ENCODE measurements around the gene LTC4S. TPM values are rescaled to one million over a fixed set of nuclear protein-coding genes. Genes with fewer than 3 reads are reported as not detected.

LTC4S gene
- total RNA-seq, 2 experiments from 2014 or later = 0.29 TPM; not detected in 1

GRCh38 chr5:179820127-179820482, 26.3 kb downstream of the LTC4S start:
- Mint-ChIP-seq H3K36me3 (peaks cover 20% of the 10 kb centered on the region), H3K4me1 (peaks cover 42% of the 10 kb centered on the region), H3K27me3 (peaks cover 6% of the 10 kb centered on the region), H3K27ac (peak overlapping the region; percentile 91), H3K9me3 (no peaks in the 10 kb centered on the region), H3K4me3 (peak overlapping the region; percentile 77)
- no peak for DNase-seq

DNA sequence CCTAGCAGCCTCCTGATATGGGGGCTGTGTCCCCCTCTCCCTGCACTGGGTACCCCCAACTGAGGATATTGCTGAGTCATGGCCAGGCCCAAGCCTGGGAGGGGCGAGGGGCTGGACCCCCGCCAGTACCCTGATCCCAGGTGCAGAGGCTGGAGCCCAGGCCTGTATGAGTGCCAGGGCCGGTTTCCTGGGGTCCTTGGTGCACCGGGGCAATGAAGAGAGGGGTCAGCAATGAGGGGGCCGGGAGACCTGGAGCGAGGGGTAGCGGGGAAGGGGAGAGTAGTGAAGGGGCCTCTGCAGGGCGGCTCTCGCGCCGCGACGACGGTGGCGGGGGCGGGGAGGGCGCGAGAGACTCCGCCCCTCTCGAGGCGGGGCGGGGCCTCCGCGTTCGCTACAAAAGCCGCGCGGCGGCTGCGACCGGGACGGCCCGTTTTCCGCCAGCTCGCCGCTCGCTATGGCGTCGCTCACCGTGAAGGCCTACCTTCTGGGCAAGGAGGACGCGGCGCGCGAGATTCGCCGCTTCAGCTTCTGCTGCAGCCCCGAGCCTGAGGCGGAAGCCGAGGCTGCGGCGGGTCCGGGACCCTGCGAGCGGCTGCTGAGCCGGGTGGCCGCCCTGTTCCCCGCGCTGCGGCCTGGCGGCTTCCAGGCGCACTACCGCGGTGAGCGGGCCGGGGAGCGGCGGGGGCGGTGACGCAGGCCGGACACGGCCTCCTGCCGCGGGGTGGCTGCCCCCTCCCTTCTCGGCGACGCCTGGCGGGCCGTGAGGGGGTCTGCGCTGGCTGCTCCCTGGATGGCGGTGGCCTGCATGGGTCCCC, 26.9 kb downstream of the LTC4S start, which contains the start of gene SQSTM1:
TSS of gene SQSTM1 (plus strand) at position 423 of the 815 bp plus-strand sequence. CDS start at position 455, 32 bp downstream.
- peak within 1 kb of the TSS; percentile 91 for H3K27ac Mint-ChIP-seq
- no peaks in the 10 kb centered on the region for H3K9me3 Mint-ChIP-seq
- H3K4me3 Mint-ChIP-seq = peak within 1 kb of the TSS; percentile 89
- peak; percentile 85 for DNase-seq
- H3K4me1 Mint-ChIP-seq = peaks cover 42% of the 10 kb centered on the region
- H3K27me3 Mint-ChIP-seq = peaks cover 6% of the 10 kb centered on the region
- peaks cover 17% of the 10 kb centered on the region for H3K36me3 Mint-ChIP-seq

DNA sequence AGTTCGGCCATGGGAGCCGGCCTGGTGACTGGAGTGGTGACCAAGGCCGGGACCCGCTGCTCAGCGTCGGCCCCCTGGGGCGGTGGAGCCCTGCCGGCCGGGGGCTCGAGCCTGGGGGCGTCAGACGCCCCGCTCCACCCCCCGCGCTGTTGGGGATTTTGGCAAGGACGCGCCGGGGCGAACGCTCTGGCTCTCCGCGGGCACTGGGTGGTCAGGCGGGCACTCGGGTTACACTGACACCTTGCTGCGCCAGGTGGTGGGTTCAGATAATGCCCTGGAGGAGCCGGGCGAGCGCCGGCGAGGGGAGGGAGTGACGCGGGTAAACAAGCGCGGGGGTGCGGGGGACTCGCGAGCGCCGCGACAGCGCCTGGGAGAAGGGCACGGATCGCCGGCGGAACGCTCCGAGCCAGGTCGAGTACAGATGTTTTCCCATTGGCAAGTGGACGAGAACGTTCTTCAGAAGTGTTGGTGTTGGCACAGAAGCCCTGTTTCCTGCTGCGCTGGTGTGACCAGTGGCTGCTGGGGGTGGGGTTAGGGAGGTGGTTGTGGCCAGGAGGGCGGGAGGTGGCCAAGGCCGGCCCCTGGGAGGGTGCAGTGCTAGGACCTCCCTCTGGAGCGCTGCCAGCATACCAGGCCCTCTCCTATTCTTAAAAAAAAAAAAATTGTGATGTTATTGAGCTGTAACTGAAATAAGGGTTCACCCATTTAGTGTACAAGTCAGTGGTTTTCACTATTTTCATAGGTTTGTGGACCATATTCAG, 27.7 kb downstream of the LTC4S start:
- peaks cover 42% of the 10 kb centered on the region for H3K4me1 Mint-ChIP-seq
- peak overlapping the region; percentile 90 for H3K27ac Mint-ChIP-seq
- H3K36me3 Mint-ChIP-seq = peaks cover 14% of the 10 kb centered on the region
- no peaks in the 10 kb centered on the region for H3K9me3 Mint-ChIP-seq
- DNase-seq = peak; percentile 85
- peak overlapping the region; percentile 89 for H3K4me3 Mint-ChIP-seq
- peaks cover 6% of the 10 kb centered on the region for H3K27me3 Mint-ChIP-seq

GRCh38 chr5:179822059-179822432, 28.3 kb downstream of the LTC4S start:
- Mint-ChIP-seq H3K36me3 (peaks cover 17% of the 10 kb centered on the region), H3K27me3 (peaks cover 6% of the 10 kb centered on the region), H3K27ac (peak overlapping the region; percentile 90), H3K4me1 (peaks cover 47% of the 10 kb centered on the region), H3K4me3 (peak overlapping the region; percentile 89), H3K9me3 (no peaks in the 10 kb centered on the region)
- DNase-seq = no peak

DNA sequence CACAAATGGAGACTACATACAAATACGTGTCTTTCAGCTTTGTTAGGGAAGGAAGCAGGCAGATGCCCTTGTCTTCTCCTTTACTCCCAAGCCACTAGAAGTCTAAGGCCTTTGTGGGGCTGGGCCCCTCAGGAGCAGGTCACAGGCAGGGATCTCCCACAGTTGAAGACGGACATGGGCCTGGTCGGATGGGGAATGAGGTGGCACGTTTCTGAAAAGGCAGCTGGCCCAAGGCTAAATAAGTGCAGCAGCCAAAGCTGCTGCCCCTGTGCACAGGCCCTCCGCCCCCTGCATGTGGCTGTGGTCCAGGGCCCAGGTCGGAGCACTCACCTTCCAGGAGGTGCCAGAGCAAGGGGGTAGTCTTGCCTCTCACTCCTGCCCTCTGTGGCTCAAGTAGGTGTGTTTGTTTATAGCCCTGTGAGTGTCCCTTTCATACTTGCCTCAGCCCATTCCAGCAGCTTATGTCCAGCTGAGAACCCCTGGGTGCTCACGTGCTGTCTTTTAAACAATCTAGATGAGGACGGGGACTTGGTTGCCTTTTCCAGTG, 28.7 kb downstream of the LTC4S start:
- no peak for DNase-seq
- Mint-ChIP-seq H3K27ac (peak overlapping the region; percentile 31), H3K4me3 (peak overlapping the region; percentile 89), H3K27me3 (peaks cover 3% of the 10 kb centered on the region), H3K9me3 (no peaks in the 10 kb centered on the region), H3K4me1 (peaks cover 49% of the 10 kb centered on the region), H3K36me3 (peaks cover 18% of the 10 kb centered on the region)

DNA sequence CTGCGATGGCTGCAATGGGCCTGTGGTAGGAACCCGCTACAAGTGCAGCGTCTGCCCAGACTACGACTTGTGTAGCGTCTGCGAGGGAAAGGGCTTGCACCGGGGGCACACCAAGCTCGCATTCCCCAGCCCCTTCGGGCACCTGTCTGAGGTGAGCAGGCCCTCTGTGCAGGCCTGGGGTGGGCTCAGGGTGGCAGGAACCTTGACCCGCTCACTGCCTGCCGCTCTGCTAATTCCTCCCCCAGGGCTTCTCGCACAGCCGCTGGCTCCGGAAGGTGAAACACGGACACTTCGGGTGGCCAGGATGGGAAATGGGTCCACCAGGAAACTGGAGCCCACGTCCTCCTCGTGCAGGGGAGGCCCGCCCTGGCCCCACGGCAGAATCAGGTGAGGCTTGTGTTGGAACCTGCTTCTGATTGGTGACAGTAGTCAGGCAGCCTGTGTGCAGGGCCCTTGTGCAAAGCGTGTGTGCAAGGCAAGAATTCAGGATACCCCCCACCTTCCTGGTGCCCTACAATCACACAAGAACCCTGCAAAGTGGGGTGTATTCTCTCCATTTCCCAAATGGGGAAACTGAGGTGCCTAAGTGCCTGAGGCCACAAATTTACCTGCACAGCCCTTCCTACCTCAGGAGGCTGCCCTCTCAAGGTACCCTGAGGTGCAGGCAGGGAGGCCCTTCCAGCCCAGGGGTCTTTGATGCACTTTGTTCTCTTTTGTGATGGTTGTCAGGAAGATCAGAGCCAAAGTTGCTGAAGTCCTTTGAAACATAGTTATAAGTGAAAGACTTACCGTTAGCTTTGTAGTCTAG, 30.4 kb downstream of the LTC4S start:
- Mint-ChIP-seq H3K27me3 (no peaks in the 10 kb centered on the region), H3K4me3 (no peak overlapping the region), H3K4me1 (peaks cover 46% of the 10 kb centered on the region), H3K27ac (peak overlapping the region; percentile 47), H3K9me3 (no peaks in the 10 kb centered on the region), H3K36me3 (peaks cover 29% of the 10 kb centered on the region)
- no peak for DNase-seq

DNA sequence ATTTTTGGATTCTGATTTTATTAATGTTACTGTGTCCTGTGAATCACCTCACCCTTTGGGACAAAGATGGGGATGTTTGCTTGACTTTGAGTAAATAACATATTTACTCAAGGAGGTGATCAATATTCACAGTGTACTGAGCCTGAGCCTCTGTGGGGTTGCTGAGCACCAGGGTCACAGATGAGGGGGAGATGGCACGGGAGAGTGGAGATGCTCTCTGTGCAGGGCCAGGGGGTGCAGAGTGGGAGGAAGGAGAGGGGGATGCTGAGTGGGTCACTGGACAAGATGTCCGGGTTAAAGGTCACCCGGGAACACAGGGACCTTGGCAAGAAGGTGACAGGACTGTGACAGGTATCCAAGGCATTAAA, 30.9 kb downstream of the LTC4S start:
- no peaks in the 10 kb centered on the region for H3K9me3 Mint-ChIP-seq
- H3K36me3 Mint-ChIP-seq = peaks cover 29% of the 10 kb centered on the region
- H3K27ac Mint-ChIP-seq = peak overlapping the region; percentile 47
- peaks cover 41% of the 10 kb centered on the region for H3K4me1 Mint-ChIP-seq
- DNase-seq = no peak
- H3K27me3 Mint-ChIP-seq = no peaks in the 10 kb centered on the region
- no peak overlapping the region for H3K4me3 Mint-ChIP-seq

GRCh38 chr5:179825655-179826182, 31.9 kb downstream of the LTC4S start:
- H3K9me3 Mint-ChIP-seq = no peaks in the 10 kb centered on the region
- H3K4me1 Mint-ChIP-seq = peaks cover 36% of the 10 kb centered on the region
- H3K27ac Mint-ChIP-seq = no peak overlapping the region
- no peak overlapping the region for H3K4me3 Mint-ChIP-seq
- DNase-seq = no peak
- no peaks in the 10 kb centered on the region for H3K27me3 Mint-ChIP-seq
- H3K36me3 Mint-ChIP-seq = peaks cover 31% of the 10 kb centered on the region

- Mint-ChIP-seq H3K27ac (peak overlapping the region; percentile 84), H3K4me1 (peaks cover 34% of the 10 kb centered on the region), H3K9me3 (no peaks in the 10 kb centered on the region), H3K4me3 (peak overlapping the region; percentile 18), H3K36me3 (peaks cover 35% of the 10 kb centered on the region), H3K27me3 (no peaks in the 10 kb centered on the region)
- DNase-seq = peak; percentile 62
These were observed 33.9 kb downstream of the LTC4S start for GRCh38 chr5:179827680-179828079.

GRCh38 chr5:179828756-179829421, 35.1 kb downstream of the LTC4S start:
- DNase-seq = no peak
- Mint-ChIP-seq H3K27ac (peak overlapping the region; percentile 82), H3K27me3 (no peaks in the 10 kb centered on the region), H3K9me3 (no peaks in the 10 kb centered on the region), H3K4me1 (peaks cover 29% of the 10 kb centered on the region), H3K4me3 (no peak overlapping the region), H3K36me3 (peaks cover 39% of the 10 kb centered on the region)

DNA sequence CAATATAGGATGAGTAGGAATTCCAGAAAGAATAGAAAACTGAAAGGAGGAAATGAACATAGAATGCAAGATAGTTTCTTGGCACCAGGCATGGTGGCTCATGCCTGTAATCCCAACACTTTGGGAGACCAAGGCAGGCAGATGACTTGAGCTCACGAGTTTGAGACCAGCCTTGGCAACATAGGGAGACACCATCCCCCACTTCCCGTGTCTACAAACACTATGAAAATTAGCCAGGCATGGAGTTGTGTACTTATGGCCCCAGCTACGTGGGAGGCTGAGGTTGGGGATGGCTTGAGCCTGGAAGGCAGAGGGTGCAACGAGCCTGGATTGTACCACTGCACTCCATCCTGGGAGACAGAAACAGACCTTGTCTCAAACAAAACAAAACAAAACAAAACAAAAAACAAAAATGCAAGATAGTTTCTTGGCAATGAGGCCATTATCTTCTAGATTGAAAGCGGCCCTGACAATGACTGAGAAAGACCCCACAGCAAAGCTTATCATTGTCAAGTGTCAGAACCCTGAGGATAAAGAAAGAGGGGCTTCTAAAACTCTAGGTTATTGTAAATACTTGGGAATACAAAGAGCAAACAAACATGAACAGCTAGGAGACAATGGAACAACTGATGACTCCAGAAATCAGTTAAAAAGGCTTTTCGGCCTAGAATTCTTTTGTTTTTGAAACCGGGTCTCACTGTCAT, 36.1 kb downstream of the LTC4S start:
- H3K9me3 Mint-ChIP-seq = no peaks in the 10 kb centered on the region
- no peak overlapping the region for H3K27ac Mint-ChIP-seq
- no peak overlapping the region for H3K4me3 Mint-ChIP-seq
- H3K36me3 Mint-ChIP-seq = peaks cover 35% of the 10 kb centered on the region
- peaks cover 26% of the 10 kb centered on the region for H3K4me1 Mint-ChIP-seq
- no peaks in the 10 kb centered on the region for H3K27me3 Mint-ChIP-seq
- DNase-seq = no peak

GRCh38 chr5:179830818-179831468, 37.2 kb downstream of the LTC4S start:
- Mint-ChIP-seq H3K36me3 (peaks cover 43% of the 10 kb centered on the region), H3K4me3 (no peak overlapping the region), H3K4me1 (peaks cover 25% of the 10 kb centered on the region), H3K27me3 (no peaks in the 10 kb centered on the region), H3K9me3 (no peaks in the 10 kb centered on the region), H3K27ac (peak overlapping the region; percentile 48)
- DNase-seq = no peak

- Mint-ChIP-seq H3K36me3 (peaks cover 52% of the 10 kb centered on the region), H3K4me1 (peaks cover 30% of the 10 kb centered on the region), H3K4me3 (no peak overlapping the region), H3K27ac (no peak overlapping the region), H3K9me3 (no peaks in the 10 kb centered on the region), H3K27me3 (no peaks in the 10 kb centered on the region)
- DNase-seq = no peak
These were observed 38.4 kb downstream of the LTC4S start for GRCh38 chr5:179832039-179832745.
